ENCODE results near the gene RRP9. TPM values are rescaled to one million over a fixed set of nuclear protein-coding genes. Genes with fewer than 3 reads are reported as not detected.
A peak's percentile ranks its signal among the peaks of the same experiment; 100 is the strongest.

Gene RRP9
- total RNA-seq, 1 donor from 2014 or later: 14.6 TPM

DNA sequence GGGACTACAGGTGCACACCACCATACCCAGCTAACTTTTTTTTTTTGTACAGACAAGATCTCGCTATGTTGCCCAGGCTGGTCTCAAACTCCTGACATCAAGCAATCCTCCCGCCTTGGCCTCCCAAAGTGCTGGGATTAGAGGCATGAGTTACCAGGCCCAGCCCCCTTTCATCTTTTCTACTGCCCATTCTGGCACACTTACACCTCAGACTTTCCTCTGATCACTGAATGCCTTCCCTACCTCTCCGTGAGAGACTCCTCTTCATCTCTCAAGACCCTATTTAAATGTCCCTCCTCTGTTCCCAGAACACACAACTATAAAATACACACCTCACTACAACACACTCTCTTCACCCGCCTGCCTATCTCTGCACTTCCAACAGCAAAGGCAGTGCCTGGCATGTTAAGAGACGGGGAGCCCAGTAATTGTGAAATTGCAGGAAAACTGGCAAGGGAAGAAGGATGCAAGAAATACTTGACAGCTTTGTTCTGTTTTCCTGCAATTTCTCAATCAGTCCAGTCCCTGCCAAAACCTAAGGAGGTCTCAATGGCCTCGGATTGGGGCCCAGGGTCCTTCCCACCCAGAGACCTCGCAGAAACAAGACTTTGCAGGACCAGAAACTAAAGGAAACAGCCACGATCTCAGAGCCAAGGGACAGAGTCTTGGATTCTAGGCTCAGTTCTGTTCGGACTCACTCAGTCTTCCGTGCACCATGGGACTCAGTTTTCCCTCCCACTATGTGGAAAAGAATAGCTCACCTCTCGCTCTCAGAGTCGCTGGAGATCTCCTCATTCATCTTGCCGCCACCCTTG is 849 bp downstream of the RRP9 start:
- peak overlapping the region; percentile 76 to 87 (median 84) for H3K4me3 ChIP-seq (ENCODE audit: low read length in 3 of 3)
- H3K27ac ChIP-seq (ENCODE audit: low read depth, low read length): peak overlapping the region; percentile 79
- peaks cover 23 to 31% (median 26%) of the 10 kb centered on the region in 3 donors for H3K4me1 ChIP-seq (ENCODE audit: control insufficient read depth in 3 of 3, insufficient read depth in 3 of 3, low read length in 3 of 3)
- no peaks in the 10 kb centered on the region for H3K27me3 ChIP-seq (ENCODE audit: control insufficient read depth in 3 of 3, insufficient read depth in 3 of 3, low read length in 3 of 3)
- no peaks in the 10 kb centered on the region for H3K9me3 ChIP-seq (ENCODE audit: control insufficient read depth in 3 of 3, low read length in 3 of 3)
- peaks cover 26 to 44% (median 41%) of the 10 kb centered on the region in 3 donors for H3K36me3 ChIP-seq (ENCODE audit: control insufficient read depth in 3 of 3, insufficient read depth in 3 of 3, low read length in 3 of 3)
- H3K9ac ChIP-seq (ENCODE audit: low read depth in 1 of 3, low read length in 3 of 3): peak overlapping the region; percentile 76 to 92 (median 89)

DNA sequence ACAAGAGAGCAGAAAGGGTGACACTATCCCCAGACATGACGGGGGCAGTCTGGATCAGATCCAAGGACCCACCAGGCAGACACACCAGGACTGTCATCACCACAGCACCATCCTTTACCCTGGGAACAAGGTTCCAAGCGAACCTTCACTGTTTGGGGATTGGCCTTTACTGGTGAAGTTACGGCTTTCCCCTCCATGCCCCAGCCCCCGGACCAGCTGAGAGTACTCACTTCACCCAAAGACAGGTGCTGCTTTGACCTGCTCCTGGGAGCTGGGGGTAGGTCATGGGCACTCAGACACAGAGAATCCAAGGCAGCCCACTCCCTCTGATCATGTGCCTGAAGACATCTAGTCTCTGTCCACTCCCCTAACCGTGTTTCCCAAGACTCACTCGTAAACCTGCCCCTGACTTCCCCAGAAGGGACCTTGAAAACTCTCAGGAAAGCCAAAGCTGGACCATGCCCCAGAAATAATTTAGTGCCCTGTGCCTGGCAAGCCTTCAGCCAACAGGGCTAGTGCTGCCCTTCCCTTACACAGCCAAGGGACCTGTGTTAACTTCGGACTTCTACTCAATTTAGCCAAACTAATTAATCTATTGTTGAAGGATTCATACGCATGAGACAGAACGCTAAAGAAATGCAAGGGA is 2.8 kb downstream of the RRP9 start:
- H3K4me1 ChIP-seq (ENCODE audit: control insufficient read depth in 3 of 3, insufficient read depth in 3 of 3, low read length in 3 of 3): peaks cover 23 to 31% (median 26%) of the 10 kb centered on the region in 3 donors
- no peak overlapping the region for H3K4me3 ChIP-seq (ENCODE audit: low read length in 3 of 3)
- no peaks in the 10 kb centered on the region for H3K27me3 ChIP-seq (ENCODE audit: control insufficient read depth in 3 of 3, insufficient read depth in 3 of 3, low read length in 3 of 3)
- H3K36me3 ChIP-seq (ENCODE audit: control insufficient read depth in 3 of 3, insufficient read depth in 3 of 3, low read length in 3 of 3): peaks cover 39 to 48% (median 46%) of the 10 kb centered on the region in 3 donors
- H3K9ac ChIP-seq (ENCODE audit: low read depth in 1 of 3, low read length in 3 of 3): peak overlapping the region in 1 of 3 donors; percentile 27
- H3K27ac ChIP-seq (ENCODE audit: low read depth, low read length): no peak overlapping the region
- no peaks in the 10 kb centered on the region for H3K9me3 ChIP-seq (ENCODE audit: control insufficient read depth in 3 of 3, low read length in 3 of 3)

DNA sequence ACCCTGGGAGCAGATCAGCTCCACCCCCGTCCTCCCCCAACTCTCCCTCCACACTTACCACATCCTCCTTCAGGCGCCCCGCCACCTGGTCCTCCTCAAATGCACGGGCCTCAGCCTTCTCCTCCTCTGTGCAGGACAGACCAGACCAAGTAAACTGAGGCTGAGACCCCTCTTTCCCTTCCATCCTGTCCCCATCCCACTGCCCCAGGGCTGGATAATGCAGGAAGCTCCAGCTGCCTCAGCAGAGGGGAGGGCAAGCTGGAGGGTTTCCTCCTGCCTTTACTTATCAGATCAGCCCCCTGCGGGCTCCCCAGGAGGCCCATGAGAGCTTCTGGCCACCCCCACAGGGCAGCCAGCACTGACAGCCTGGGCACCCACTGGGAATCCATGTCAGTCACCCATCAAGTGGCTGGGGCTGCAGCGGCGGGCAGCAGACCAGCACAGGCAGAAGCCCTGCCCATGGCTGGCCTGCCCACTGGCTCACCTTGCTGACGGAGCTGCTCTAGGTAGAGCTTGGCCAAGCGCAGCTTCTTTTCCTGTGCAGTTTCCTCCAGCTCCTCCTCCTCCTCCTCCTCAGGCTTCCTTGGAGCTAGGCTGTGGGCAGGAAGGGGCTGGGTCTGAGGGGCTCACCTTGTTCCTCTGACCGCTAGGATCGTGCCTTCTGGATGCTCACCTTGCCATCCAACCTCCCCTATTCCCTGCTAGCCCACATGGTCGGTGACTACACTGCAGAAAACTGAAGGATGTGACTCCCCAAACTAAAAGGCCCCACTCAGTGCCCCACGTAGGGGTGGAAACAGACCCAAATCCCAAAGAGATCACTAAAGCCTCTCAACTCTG is 3.9 kb downstream of the RRP9 start:
- H3K9me3 ChIP-seq (ENCODE audit: control insufficient read depth in 3 of 3, low read length in 3 of 3): no peaks in the 10 kb centered on the region
- H3K36me3 ChIP-seq (ENCODE audit: control insufficient read depth in 3 of 3, insufficient read depth in 3 of 3, low read length in 3 of 3): peaks cover 49 to 55% (median 53%) of the 10 kb centered on the region in 3 donors
- H3K9ac ChIP-seq (ENCODE audit: low read depth in 1 of 3, low read length in 3 of 3): peak overlapping the region in 1 of 3 donors; percentile 16

DNA sequence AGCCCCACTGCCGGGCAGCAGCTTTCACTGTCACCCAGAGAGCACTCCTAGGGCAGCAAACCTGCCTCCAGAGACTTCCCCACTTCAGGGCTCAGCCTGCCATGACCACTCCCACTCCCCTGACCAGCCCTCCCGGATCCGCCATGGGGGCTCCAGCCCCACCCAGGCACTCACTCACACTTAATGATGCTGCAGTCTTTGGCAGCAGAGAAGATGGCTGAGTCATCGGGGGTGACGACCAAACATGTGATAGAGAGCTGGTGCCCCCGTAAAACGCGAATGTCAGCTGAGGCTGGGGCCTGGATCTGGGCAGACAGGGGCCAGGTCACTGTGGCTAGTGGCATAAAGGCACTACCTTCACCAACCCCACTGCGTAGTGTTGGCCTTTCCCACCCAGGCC is 4.7 kb downstream of the RRP9 start:
- Histone ChIP-seq H3K4me3 (ENCODE audit: low read length in 3 of 3) (no peak overlapping the region), H3K9me3 (ENCODE audit: control insufficient read depth in 3 of 3, low read length in 3 of 3) (no peaks in the 10 kb centered on the region), H3K27me3 (ENCODE audit: control insufficient read depth in 3 of 3, insufficient read depth in 3 of 3, low read length in 3 of 3) (no peaks in the 10 kb centered on the region), H3K9ac (ENCODE audit: low read depth in 1 of 3, low read length in 3 of 3) (no peak overlapping the region), H3K36me3 (ENCODE audit: control insufficient read depth in 3 of 3, insufficient read depth in 3 of 3, low read length in 3 of 3) (peaks cover 55 to 60% (median 58%) of the 10 kb centered on the region in 3 donors), H3K4me1 (ENCODE audit: control insufficient read depth in 3 of 3, insufficient read depth in 3 of 3, low read length in 3 of 3) (peaks cover 10 to 16% (median 11%) of the 10 kb centered on the region in 3 donors), H3K27ac (ENCODE audit: low read depth, low read length) (no peak overlapping the region)

More for the DNA sequence above, 3.9 kb downstream of the RRP9 start:
- no peaks in the 10 kb centered on the region for H3K27me3 ChIP-seq (ENCODE audit: control insufficient read depth in 3 of 3, insufficient read depth in 3 of 3, low read length in 3 of 3)
- H3K27ac ChIP-seq (ENCODE audit: low read depth, low read length): no peak overlapping the region
- H3K4me1 ChIP-seq (ENCODE audit: control insufficient read depth in 3 of 3, insufficient read depth in 3 of 3, low read length in 3 of 3): peaks cover 17 to 23% (median 18%) of the 10 kb centered on the region in 3 donors
- no peak overlapping the region for H3K4me3 ChIP-seq (ENCODE audit: low read length in 3 of 3)

- peaks cover 55 to 60% (median 58%) of the 10 kb centered on the region in 3 donors for H3K36me3 ChIP-seq (ENCODE audit: control insufficient read depth in 3 of 3, insufficient read depth in 3 of 3, low read length in 3 of 3)
- no peak overlapping the region for H3K4me3 ChIP-seq (ENCODE audit: low read length in 3 of 3)
- H3K27ac ChIP-seq (ENCODE audit: low read depth, low read length): no peak overlapping the region
- H3K4me1 ChIP-seq (ENCODE audit: control insufficient read depth in 3 of 3, insufficient read depth in 3 of 3, low read length in 3 of 3): peaks cover 5 to 10% (median 9%) of the 10 kb centered on the region in 3 donors
- no peaks in the 10 kb centered on the region for H3K27me3 ChIP-seq (ENCODE audit: control insufficient read depth in 3 of 3, insufficient read depth in 3 of 3, low read length in 3 of 3)
- H3K9ac ChIP-seq (ENCODE audit: low read depth in 1 of 3, low read length in 3 of 3): no peak overlapping the region
- H3K9me3 ChIP-seq (ENCODE audit: control insufficient read depth in 3 of 3, low read length in 3 of 3): no peaks in the 10 kb centered on the region
These were observed 5.6 kb downstream of the RRP9 start for GRCh38 chr3:51935886-51936755.

GRCh38 chr3:51934991-51935885 is 6.5 kb downstream of the RRP9 start:
- H3K4me1 ChIP-seq (ENCODE audit: control insufficient read depth in 3 of 3, insufficient read depth in 3 of 3, low read length in 3 of 3): peaks cover 0 to under 1% (median 0%) of the 10 kb centered on the region in 3 donors
- no peak overlapping the region for H3K4me3 ChIP-seq (ENCODE audit: low read length in 3 of 3)
- no peaks in the 10 kb centered on the region for H3K27me3 ChIP-seq (ENCODE audit: control insufficient read depth in 3 of 3, insufficient read depth in 3 of 3, low read length in 3 of 3)
- H3K36me3 ChIP-seq (ENCODE audit: control insufficient read depth in 3 of 3, insufficient read depth in 3 of 3, low read length in 3 of 3): peaks cover 58 to 60% (median 58%) of the 10 kb centered on the region in 3 donors
- no peak overlapping the region for H3K27ac ChIP-seq (ENCODE audit: low read depth, low read length)
- no peak overlapping the region for H3K9ac ChIP-seq (ENCODE audit: low read depth in 1 of 3, low read length in 3 of 3)
- no peaks in the 10 kb centered on the region for H3K9me3 ChIP-seq (ENCODE audit: control insufficient read depth in 3 of 3, low read length in 3 of 3)

DNA sequence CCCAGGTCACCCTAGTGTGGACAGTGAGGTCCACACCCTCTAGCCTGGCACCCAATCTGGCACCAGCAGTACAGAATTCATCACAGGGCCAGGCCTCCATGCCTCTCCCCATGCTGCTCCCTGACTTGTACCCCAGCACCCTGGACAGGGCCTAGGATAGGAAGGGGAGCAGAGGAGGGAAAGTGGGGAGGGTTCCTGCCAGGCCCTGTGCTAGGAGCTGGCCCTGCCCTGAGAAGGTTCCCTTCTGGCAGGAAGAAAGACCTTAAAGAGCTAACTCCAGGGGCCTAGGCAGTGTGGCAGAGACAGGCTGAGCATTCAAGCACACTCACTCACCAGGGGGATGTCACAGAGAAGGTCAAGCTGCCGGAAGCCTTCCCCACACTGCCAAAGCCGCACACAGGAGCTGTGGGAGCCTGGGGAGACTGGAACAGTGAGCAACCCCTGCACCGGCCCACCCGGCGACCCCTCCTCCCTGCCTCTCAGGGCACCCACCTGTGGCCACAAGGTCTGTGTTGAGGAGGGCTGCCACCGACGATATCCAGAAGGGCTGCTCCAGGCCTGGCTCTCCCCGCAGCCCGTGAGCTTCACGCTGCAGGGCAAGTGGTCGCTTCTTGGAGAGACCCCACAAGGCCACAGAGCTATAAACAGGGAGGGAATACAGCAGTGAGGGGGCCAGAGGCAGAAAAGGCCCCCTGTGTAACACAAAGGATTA is 7.4 kb downstream of the RRP9 start:
- no peaks in the 10 kb centered on the region for H3K4me1 ChIP-seq (ENCODE audit: control insufficient read depth in 3 of 3, insufficient read depth in 3 of 3, low read length in 3 of 3)
- H3K36me3 ChIP-seq (ENCODE audit: control insufficient read depth in 3 of 3, insufficient read depth in 3 of 3, low read length in 3 of 3): peaks cover 58 to 60% (median 58%) of the 10 kb centered on the region in 3 donors
- H3K9ac ChIP-seq (ENCODE audit: low read depth in 1 of 3, low read length in 3 of 3): no peak overlapping the region
- H3K9me3 ChIP-seq (ENCODE audit: control insufficient read depth in 3 of 3, low read length in 3 of 3): no peaks in the 10 kb centered on the region
- H3K4me3 ChIP-seq (ENCODE audit: low read length in 3 of 3): no peak overlapping the region
- H3K27ac ChIP-seq (ENCODE audit: low read depth, low read length): no peak overlapping the region
- H3K27me3 ChIP-seq (ENCODE audit: control insufficient read depth in 3 of 3, insufficient read depth in 3 of 3, low read length in 3 of 3): no peaks in the 10 kb centered on the region

- Histone ChIP-seq H3K27ac (ENCODE audit: low read depth, low read length) (no peak overlapping the region), H3K4me3 (ENCODE audit: low read length in 3 of 3) (no peak overlapping the region), H3K9ac (ENCODE audit: low read depth in 1 of 3, low read length in 3 of 3) (no peak overlapping the region), H3K27me3 (ENCODE audit: control insufficient read depth in 3 of 3, insufficient read depth in 3 of 3, low read length in 3 of 3) (no peaks in the 10 kb centered on the region), H3K4me1 (ENCODE audit: control insufficient read depth in 3 of 3, insufficient read depth in 3 of 3, low read length in 3 of 3) (no peaks in the 10 kb centered on the region), H3K36me3 (ENCODE audit: control insufficient read depth in 3 of 3, insufficient read depth in 3 of 3, low read length in 3 of 3) (peaks cover 55 to 58% (median 56%) of the 10 kb centered on the region in 3 donors), H3K9me3 (ENCODE audit: control insufficient read depth in 3 of 3, low read length in 3 of 3) (no peaks in the 10 kb centered on the region)
These were observed 8.1 kb downstream of the RRP9 start for GRCh38 chr3:51933471-51934138.
